Heart left ventricle (tissue), 16 donors: Measurements from ENCODE around the gene TOGARAM1. TPM values are rescaled to one million over a fixed set of nuclear protein-coding genes. Genes with fewer than 3 reads are reported as not detected.

Source experiments
- ATAC-seq, 4 donors: fragments of 200-7000 bp; cut with Tn5 transposase; one replicate each; pipeline ENCODE4 v1.9.1; 2020 to 2022; ENCODE audit warnings: moderate library complexity in 4 of 4, mild to moderate bottlenecking in 3 of 4, moderate number of reproducible peaks in 1 of 4
- DNase-seq, 5 donors: peaks; one replicate each; pipeline ENCODE4 v3.0.0-alpha.2; 2020
- H3K27ac ChIP-seq, 12 donors: fragments of 200-600 bp; sonication (generic) in 4 of 12; one replicate each; pipeline versions ENCODE4 v1.5.0 to v1.8.0; 2016 to 2022; ENCODE audit warnings: mild to moderate bottlenecking in 2 of 12
- H3K27me3 ChIP-seq, 9 donors: fragments of 200-600 bp; sonication (generic) in 2 of 9; one replicate each; pipeline versions ENCODE4 v1.5.1 to v1.8.0; 2016 to 2022; ENCODE audit warnings: mild to moderate bottlenecking in 3 of 9
- H3K36me3 ChIP-seq, 9 donors: fragments of 200-600 bp; sonication (generic) in 2 of 9; one replicate each; pipeline versions ENCODE4 v1.5.0 to v1.8.0; 2018 to 2022; ENCODE audit warnings: mild to moderate bottlenecking in 2 of 9
- H3K4me1 ChIP-seq, 12 donors: fragments of 200-600 bp; sonication (generic) in 4 of 12; one replicate each; pipeline versions ENCODE4 v1.5.0 to v1.8.0; 2016 to 2022; ENCODE audit warnings: mild to moderate bottlenecking in 3 of 12
- H3K4me3 ChIP-seq, 12 donors: fragments of 200-600 bp; sonication (generic) in 4 of 12; one replicate each; pipeline versions ENCODE4 v1.5.0 to v1.8.0; 2017 to 2022; ENCODE audit warnings: mild to moderate bottlenecking in 9 of 12, moderate library complexity in 4 of 12
- H3K9me3 ChIP-seq, 12 donors: fragments of 200-600 bp; sonication (generic) in 4 of 12; one replicate each; pipeline versions ENCODE4 v1.5.0 to v1.8.0; 2016 to 2022; ENCODE audit warnings: mild to moderate bottlenecking in 1 of 12
- CTCF ChIP-seq, 12 donors: fragments of 200-600 bp; sonication (generic) in 4 of 12; IDR thresholded peaks; one replicate each; pipeline versions ENCODE4 v1.5.0 to v1.8.0; 2018 to 2022; ENCODE audit warnings: antibody characterized with exemption in 12 of 12, mild to moderate bottlenecking in 5 of 12
- POLR2A ChIP-seq, 2 donors: fragments of 450-650 bp; IDR thresholded peaks; one replicate each; pipeline ENCODE4 v1.6.1; 2017; ENCODE audit warnings: antibody characterized with exemption in 2 of 2, mild to moderate bottlenecking in 2 of 2, moderate library complexity in 2 of 2
- WGBS, 4 donors: extraction: QIAGEN DNeasy Blood & Tissue Kit in 2 of 4; methylation state at CpG; one replicate each; pipeline versions ENCODE4 v1.1.5 to v1.1.7; 2013 to 2018; 5-methylcytosine and 5-hydroxymethylcytosine counted together
- intact Hi-C, 10 donors: fragments of 100-400 bp; cut with DNase I; formaldehyde crosslinking; loops; one replicate each; pipeline versions ENCODE4 v1.11.1 to v1.14.2; 2022
- polyA plus RNA-seq, 2 donors: library from polyadenylated mRNA; stranded (reverse); fragments of 200-250 nt; gene quantifications; one replicate each; pipeline ENCODE4 v1.2.3, GENCODE V29; 2013
- total RNA-seq, 9 donors: library from RNA; depleted of rRNA in 2 of 9; stranded (reverse); fragments of >200 nt in 2 of 9; fragmentation: NEBNext Ultra II Directional in 3 of 9; extraction: Animal tissue kit (Norgen Biotek cat#: 25700) in 3 of 9; gene quantifications; one replicate each; pipeline versions ENCODE4 v1.1.0 to v1.2.4, GENCODE V29; 2016 to 2023
- donor health status: ischemic (EF 13 %, LVEDD 7.1; RV severe dilation, severe dysfunction).
- donor health status: healthy with polysubstance abuse.
- donor health status: DM: no; HTN: yes; CAD: no.
- donor health status: DM: no; HTN: no; CAD: no.
- donor health status: ischemic (EF 25% LVEDD 6.9; RV normal size, moderate dysfunction).
- donor health status: ischemic (EF 25% LVEDD 5.7; RV mildly dilated, moderate dysfunction).
- donor health status: healthy.
- donor health status: DM: yes; HTN: yes; CAD: no.
- donor health status: ischemic (EF 35%, LVEDD 5.7; RV mildly dilated, moderate dysfunction).
- donor health status: nonischemic (EF 11% LVEDD 7.7; RV severe dilation, severe dysfunction).
- donor health status: DM: yes; HTN: yes; CAD: no.
- donor health status: PGD.
- donor health status: ischemic (EF 29% LVEDD 5.4; RV normal size, mild dysfunction).
- donor health status: nonischemic (EF 23%, LVEDD 6.1; RV moderate dilation, normal function).

Gene TOGARAM1
- total and polyA plus RNA-seq, 11 donors: 2.7 to 24.0 (median 18.4) TPM

GRCh38 chr14:44941591-44941990 is 20.4 kb upstream of the TOGARAM1 start:
- no peaks in the 10 kb centered on the region for H3K27me3 ChIP-seq
- no peak overlapping the region for H3K4me3 ChIP-seq
- DNase-seq (no peak), ATAC-seq (no peak)
- no peak overlapping the region for H3K27ac ChIP-seq
- peaks cover 0 to under 1% (median 0%) of the 10 kb centered on the region in 12 donors for H3K9me3 ChIP-seq
- intact Hi-C loops: no loop called here
- H3K4me1 ChIP-seq: no peaks in the 10 kb centered on the region
- 93 to 99% (median 95%) methylated on average over 2 of the region's 2 CpGs for WGBS, 4 donors
- TF ChIP-seq CTCF (IDR thresholded peaks at IDR 0.05): no peak
- TF ChIP-seq POLR2A (IDR thresholded peaks at IDR 0.05): no peak
- peaks cover 0 to 74% (median 57%) of the 10 kb centered on the region in 9 donors for H3K36me3 ChIP-seq

- no peaks in the 10 kb centered on the region for H3K4me1 ChIP-seq
- H3K4me3 ChIP-seq: no peak overlapping the region
- no peak for ATAC-seq
- TF ChIP-seq CTCF (IDR thresholded peaks at IDR 0.05) (no peak), POLR2A (IDR thresholded peaks at IDR 0.05) (no peak)
- DNase-seq: no peak
- intact Hi-C loops: no loop called here
- WGBS, 4 donors: 94 to 100% (median 96%) methylated on average over 1 of the region's 1 CpG
- H3K27me3 ChIP-seq: no peaks in the 10 kb centered on the region
- peaks cover 0 to 9% (median 0%) of the 10 kb centered on the region in 12 donors for H3K9me3 ChIP-seq
- peaks cover 0 to 75% (median 54%) of the 10 kb centered on the region in 9 donors for H3K36me3 ChIP-seq
- H3K27ac ChIP-seq: no peak overlapping the region
These were observed 19.6 kb upstream of the TOGARAM1 start for GRCh38 chr14:44942436-44942835.

GRCh38 chr14:44944107-44944506 is 17.9 kb upstream of the TOGARAM1 start:
- DNase-seq: no peak
- Histone ChIP-seq H3K27ac (no peak overlapping the region), H3K27me3 (no peaks in the 10 kb centered on the region), H3K9me3 (peaks cover 0 to 12% (median 0%) of the 10 kb centered on the region in 12 donors), H3K4me1 (no peaks in the 10 kb centered on the region), H3K4me3 (no peak overlapping the region), H3K36me3 (peaks cover 0 to 77% (median 54%) of the 10 kb centered on the region in 9 donors)
- no peak for ATAC-seq
- TF ChIP-seq POLR2A (IDR thresholded peaks at IDR 0.05): no peak
- no peak for TF ChIP-seq CTCF (IDR thresholded peaks at IDR 0.05)
- intact Hi-C loops: no loop called here

- 83 to 91% (median 87%) methylated on average over 4 of the region's 4 CpGs for WGBS, 4 donors
- Histone ChIP-seq H3K27ac (no peak overlapping the region), H3K4me3 (no peak overlapping the region), H3K4me1 (no peaks in the 10 kb centered on the region), H3K9me3 (peaks cover 0 to 12% (median 0%) of the 10 kb centered on the region in 12 donors), H3K27me3 (no peaks in the 10 kb centered on the region), H3K36me3 (peaks cover 0 to 70% (median 50%) of the 10 kb centered on the region in 9 donors)
- intact Hi-C loops: no loop called here
- no peak for TF ChIP-seq POLR2A (IDR thresholded peaks at IDR 0.05)
- no peak for TF ChIP-seq CTCF (IDR thresholded peaks at IDR 0.05)
- DNase-seq (no peak), ATAC-seq (no peak)
These were observed 16.7 kb upstream of the TOGARAM1 start for GRCh38 chr14:44945264-44945663.
